Measurements from ENCODE around the gene RBM43.
"Not testable (repeated sequence)": the region's sequence is repeated elsewhere in the genome, so short reads cannot be mapped to it uniquely, and the experiment has no call there.

Gene RBM43

GRCh38 chr2:151297882-151298281 lies 36.2 kb upstream of the RBM43 start:
- no peak for TF ChIP-seq CTCF (IDR thresholded peaks at IDR 0.05; ENCODE audit: low read depth, low read length)
- no peak for DNase-seq (ENCODE audit: extremely low read depth, low read depth)

- DNase-seq (ENCODE audit: extremely low read depth, low read depth), result not testable (repeated sequence)
These were observed 34.3 kb upstream of the RBM43 start for GRCh38 chr2:151295926-151296325.

- no peak for DNase-seq (ENCODE audit: extremely low read depth, low read depth)
- no peak for TF ChIP-seq CTCF (IDR thresholded peaks at IDR 0.05; ENCODE audit: low read depth, low read length)
These were observed 30.9 kb upstream of the RBM43 start for GRCh38 chr2:151292546-151292945.

DNA sequence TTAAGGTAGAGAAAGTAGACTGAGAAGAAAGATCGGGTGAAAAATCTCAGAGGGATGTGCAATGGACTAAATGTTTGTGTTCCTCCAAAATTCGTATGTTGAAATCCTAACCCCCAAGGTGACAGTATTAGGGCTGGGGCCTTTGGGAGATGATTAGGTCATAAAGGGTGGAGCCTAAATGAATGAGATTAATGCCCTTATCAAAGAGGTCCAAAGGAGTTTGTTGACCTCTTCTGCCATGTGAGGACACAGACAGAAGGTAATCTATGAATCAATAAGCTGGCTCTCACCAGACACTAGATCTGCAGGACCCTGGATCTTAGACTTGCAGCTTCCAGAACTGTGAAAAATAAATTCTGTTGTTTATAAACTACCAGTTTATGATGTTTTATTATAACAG lies 30.5 kb upstream of the RBM43 start:
- no peak for DNase-seq (ENCODE audit: extremely low read depth, low read depth)
- TF ChIP-seq CTCF (IDR thresholded peaks at IDR 0.05; ENCODE audit: low read depth, low read length), result no peak

DNA sequence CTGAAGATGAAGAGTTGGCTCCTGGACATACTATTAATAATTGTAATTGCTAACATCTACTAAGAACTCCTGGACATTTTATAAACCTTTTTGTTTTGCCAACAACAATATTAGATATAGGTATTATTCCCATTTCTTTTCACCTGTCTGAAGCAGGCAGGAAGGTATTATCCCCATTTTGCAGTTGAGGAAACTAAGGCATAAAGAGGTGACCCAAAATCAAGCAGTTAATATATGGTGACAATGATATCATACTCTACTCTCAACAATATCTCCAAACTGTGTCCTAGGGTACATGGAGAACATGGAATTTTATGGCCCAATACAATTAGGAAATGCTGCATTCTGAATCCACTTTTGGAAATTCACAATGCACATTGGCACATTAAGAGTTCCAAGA lies 29.6 kb upstream of the RBM43 start:
- DNase-seq (ENCODE audit: extremely low read depth, low read depth), result no peak
- no peak for TF ChIP-seq CTCF (IDR thresholded peaks at IDR 0.05; ENCODE audit: low read depth, low read length)

- DNase-seq (ENCODE audit: extremely low read depth, low read depth), result peak; percentile 63
- TF ChIP-seq CTCF (IDR thresholded peaks at IDR 0.05; ENCODE audit: low read depth, low read length), result no peak
These were observed 28.6 kb upstream of the RBM43 start for GRCh38 chr2:151289972-151290866.

DNA sequence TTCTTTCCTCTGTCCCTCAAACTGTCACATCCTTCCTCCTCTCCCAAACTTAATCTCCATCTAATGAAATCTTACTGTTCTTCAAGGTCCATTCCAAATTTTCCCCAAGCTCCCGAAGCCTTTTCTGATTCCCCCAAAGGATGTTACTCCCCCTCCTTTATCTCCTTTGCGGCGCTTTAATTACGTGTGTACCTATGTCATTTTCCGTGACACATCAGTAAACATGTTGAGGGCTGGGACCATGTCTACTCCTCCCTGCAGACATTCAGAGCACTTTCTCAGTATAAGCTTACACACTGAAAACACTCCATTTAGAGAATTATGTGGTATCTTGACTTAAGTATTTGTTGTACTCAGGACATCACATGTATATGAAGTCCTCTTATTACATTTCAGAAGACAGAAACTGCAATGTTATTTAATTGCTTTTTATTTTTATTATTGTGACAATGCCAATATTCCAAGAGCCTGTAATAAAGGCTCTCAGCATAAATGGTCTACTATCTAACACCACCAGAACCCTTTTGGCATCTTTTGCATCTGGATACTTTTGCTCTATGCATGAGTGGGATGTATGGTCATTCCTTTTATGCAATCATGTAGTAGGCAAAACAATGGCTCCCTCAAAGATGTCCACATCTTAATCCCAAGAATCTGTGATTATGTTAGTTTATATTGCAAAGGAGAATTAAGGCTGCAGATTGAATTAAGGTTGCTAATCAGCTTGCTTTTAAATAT lies 26.0 kb upstream of the RBM43 start:
- DNase-seq (ENCODE audit: extremely low read depth, low read depth), result no peak
- no peak for TF ChIP-seq CTCF (IDR thresholded peaks at IDR 0.05; ENCODE audit: low read depth, low read length)

All from AG09319 (cell line).